ENCODE data around the gene DNAJA4. TPM values are rescaled to one million over a fixed set of nuclear protein-coding genes. Genes with fewer than 3 reads are reported as not detected.

Gene DNAJA4
- total RNA-seq, 1 donor from 2014 or later, result 17.9 TPM

DNA sequence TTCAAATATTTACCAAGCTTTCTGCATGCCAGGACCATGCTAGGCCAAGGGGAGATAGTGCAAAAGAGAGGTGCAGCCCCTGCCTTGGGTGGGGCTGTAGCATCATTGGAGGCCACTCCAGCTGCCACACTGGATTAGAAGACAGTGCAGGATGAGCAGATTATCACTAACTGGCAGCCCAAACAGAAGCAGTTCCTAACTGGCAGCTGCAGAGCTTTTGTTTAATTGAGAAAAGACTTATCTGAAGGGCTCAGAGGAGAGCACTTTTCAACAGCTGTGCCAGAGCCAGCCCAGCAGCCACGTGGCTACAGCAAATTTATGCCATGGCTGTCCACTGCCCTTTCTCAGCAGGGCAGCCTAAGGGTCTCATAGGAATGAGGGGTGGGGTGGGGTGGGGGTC is 16.5 kb upstream of the DNAJA4 start:
- H3K4me3 ChIP-seq, result no peak overlapping the region
- no peak overlapping the region for H3K27ac ChIP-seq
- DNase-seq, result no peak
- ATAC-seq, result no peak
- no peaks in the 10 kb centered on the region for H3K4me1 ChIP-seq
- no peaks in the 10 kb centered on the region for H3K9me3 ChIP-seq
- intact Hi-C loops (cut with DNase I), result loop anchor here (10.0 kb wide), 1 partner anchor 283 kb away; no protein-coding TSS in a partner anchor
- H3K27me3 ChIP-seq, result no peaks in the 10 kb centered on the region
- TF ChIP-seq, protein P1, sequence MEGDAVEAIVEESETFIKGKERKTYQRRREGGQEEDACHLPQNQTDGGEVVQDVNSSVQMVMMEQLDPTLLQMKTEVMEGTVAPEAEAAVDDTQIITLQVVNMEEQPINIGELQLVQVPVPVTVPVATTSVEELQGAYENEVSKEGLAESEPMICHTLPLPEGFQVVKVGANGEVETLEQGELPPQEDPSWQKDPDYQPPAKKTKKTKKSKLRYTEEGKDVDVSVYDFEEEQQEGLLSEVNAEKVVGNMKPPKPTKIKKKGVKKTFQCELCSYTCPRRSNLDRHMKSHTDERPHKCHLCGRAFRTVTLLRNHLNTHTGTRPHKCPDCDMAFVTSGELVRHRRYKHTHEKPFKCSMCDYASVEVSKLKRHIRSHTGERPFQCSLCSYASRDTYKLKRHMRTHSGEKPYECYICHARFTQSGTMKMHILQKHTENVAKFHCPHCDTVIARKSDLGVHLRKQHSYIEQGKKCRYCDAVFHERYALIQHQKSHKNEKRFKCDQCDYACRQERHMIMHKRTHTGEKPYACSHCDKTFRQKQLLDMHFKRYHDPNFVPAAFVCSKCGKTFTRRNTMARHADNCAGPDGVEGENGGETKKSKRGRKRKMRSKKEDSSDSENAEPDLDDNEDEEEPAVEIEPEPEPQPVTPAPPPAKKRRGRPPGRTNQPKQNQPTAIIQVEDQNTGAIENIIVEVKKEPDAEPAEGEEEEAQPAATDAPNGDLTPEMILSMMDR (IDR thresholded peaks at IDR 0.05), result no peak
- H3K36me3 ChIP-seq, result no peaks in the 10 kb centered on the region

- ATAC-seq, result no peak
- no peak for DNase-seq
- Histone ChIP-seq H3K27ac (no peak overlapping the region), H3K4me3 (no peak overlapping the region), H3K4me1 (no peaks in the 10 kb centered on the region), H3K27me3 (no peaks in the 10 kb centered on the region), H3K36me3 (no peaks in the 10 kb centered on the region), H3K9me3 (no peaks in the 10 kb centered on the region)
- intact Hi-C loops (cut with DNase I), result loop anchor here (10.0 kb wide), 1 partner anchor 284 kb away; no protein-coding TSS in a partner anchor
- TF ChIP-seq, protein P1 (IDR thresholded peaks at IDR 0.05), result no peak
Measured at GRCh38 chr15:78249131-78249530, 15.2 kb upstream of the DNAJA4 start.

- Histone ChIP-seq H3K27ac (no peak overlapping the region), H3K27me3 (no peaks in the 10 kb centered on the region), H3K4me3 (no peak overlapping the region), H3K36me3 (no peaks in the 10 kb centered on the region), H3K9me3 (no peaks in the 10 kb centered on the region), H3K4me1 (no peaks in the 10 kb centered on the region)
- DNase-seq, result no peak
- ATAC-seq, result no peak
- TF ChIP-seq, protein P1 (IDR thresholded peaks at IDR 0.05), result no peak
- intact Hi-C loops (cut with DNase I), result no loop called here
Measured at GRCh38 chr15:78251136-78251535, 13.2 kb upstream of the DNAJA4 start.

- ATAC-seq (no peak), DNase-seq (no peak)
- Histone ChIP-seq H3K27me3 (no peaks in the 10 kb centered on the region), H3K4me1 (no peaks in the 10 kb centered on the region), H3K4me3 (no peak overlapping the region), H3K9me3 (no peaks in the 10 kb centered on the region), H3K27ac (no peak overlapping the region), H3K36me3 (no peaks in the 10 kb centered on the region)
- intact Hi-C loops (cut with DNase I), result no loop called here
- TF ChIP-seq, protein P1 (IDR thresholded peaks at IDR 0.05), result no peak
Measured at GRCh38 chr15:78255421-78256043, 8.8 kb upstream of the DNAJA4 start.

DNA sequence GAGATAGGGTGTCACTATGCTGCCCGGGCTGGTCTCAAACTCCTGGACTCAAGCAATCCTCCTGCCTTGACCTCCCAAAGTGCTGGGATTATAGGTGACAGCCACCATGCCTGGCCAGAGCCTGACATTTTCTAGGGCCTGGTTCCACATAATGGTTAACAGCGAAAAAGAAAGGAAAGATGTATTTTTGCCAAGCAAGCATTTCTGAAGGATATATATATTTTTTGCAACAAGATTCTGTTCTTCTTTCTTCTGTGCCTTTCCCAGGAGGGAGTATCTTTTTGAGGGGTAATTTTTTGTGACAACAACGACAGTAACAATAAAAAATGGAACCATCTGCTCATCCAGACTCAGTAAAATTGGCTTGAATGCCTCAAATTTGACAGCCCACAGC is 8.3 kb upstream of the DNAJA4 start:
- no peak for ATAC-seq
- Histone ChIP-seq H3K9me3 (no peaks in the 10 kb centered on the region), H3K4me1 (no peaks in the 10 kb centered on the region), H3K4me3 (no peak overlapping the region), H3K36me3 (no peaks in the 10 kb centered on the region), H3K27me3 (no peaks in the 10 kb centered on the region), H3K27ac (no peak overlapping the region)
- TF ChIP-seq, protein P1 (IDR thresholded peaks at IDR 0.05), result no peak
- DNase-seq, result no peak
- intact Hi-C loops (cut with DNase I), result no loop called here

- no peaks in the 10 kb centered on the region for H3K9me3 ChIP-seq
- ATAC-seq (no peak), DNase-seq (no peak)
- no peaks in the 10 kb centered on the region for H3K27me3 ChIP-seq
- TF ChIP-seq, protein P1 (IDR thresholded peaks at IDR 0.05), result no peak
- H3K27ac ChIP-seq, result no peak overlapping the region
- no peaks in the 10 kb centered on the region for H3K36me3 ChIP-seq
- intact Hi-C loops (cut with DNase I), result no loop called here
- H3K4me3 ChIP-seq, result no peak overlapping the region
- H3K4me1 ChIP-seq, result no peaks in the 10 kb centered on the region
Measured at GRCh38 chr15:78257681-78258080, 6.7 kb upstream of the DNAJA4 start.

All from upper lobe of right lung (tissue), 1 donor.